Cardiac fibroblast (primary cell): ENCODE results near the gene DDX11.
"Not testable (repeated sequence)": the region's sequence is repeated elsewhere in the genome, so short reads cannot be mapped to it uniquely, and the experiment has no call there.

ENCODE experiments used
- DNase-seq, 2 donors: peaks; one replicate each; pipeline versions ENCODE4 v3.0.0 to v3.0.0-alpha.2; 2010; ENCODE audit warnings: low read depth in 2 of 2
- H3K4me3 ChIP-seq, 2 donors: replicated peaks in 1 of 2; 1 replicate in 1 of 2; 2 replicates in 1 of 2; pipeline ENCODE4 v1.5.1; 2011; ENCODE audit warnings: low read depth in 2 of 2, low read length in 2 of 2, mild to moderate bottlenecking in 2 of 2, moderate library complexity in 1 of 2
- TF ChIP-seq, protein P1 (sequence below): IDR thresholded peaks from one replicate; pipeline ENCODE4 v1.5.1; 2011; ENCODE audit warnings: low read depth, mild to moderate bottlenecking, low read length, inconsistent platforms

DDX11 gene

DNA sequence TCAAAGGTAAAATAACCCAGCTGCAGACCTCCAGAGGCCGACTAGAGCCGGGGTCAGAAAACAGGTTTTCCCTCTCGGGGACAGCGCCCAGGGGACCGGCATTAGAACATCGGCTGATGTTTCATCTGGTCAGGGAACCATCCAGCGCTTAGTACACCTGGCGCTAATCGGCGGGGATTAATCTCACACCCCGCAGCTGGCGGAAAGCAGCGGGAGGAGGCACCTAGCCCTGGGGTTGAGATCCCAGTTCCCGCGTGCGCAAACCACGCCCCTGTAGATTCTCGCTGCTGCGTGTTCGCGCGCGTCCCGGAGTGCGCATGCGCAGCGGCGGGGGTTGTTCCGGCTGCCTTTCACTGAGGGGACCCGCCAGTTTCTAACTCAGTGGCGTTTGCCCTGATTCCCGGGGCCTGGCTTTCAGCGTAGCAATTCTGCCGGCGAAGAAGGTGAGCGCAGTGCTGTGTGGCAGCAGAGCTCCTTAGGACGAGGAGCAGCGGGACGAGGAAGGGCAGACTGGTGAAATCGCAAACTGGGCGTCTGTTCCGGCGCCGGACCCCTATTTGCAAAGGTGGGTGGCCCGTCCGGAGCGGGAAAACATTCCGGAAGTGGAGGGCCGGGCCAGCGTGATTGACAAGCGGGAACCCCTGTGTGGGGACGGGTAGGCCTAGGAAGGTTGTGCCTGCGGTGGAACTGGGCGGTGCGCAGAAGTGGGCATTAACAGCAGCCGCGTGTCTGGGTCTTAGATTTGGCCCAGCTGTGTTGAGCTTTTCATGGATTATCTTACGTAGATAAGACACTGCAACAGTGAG lies at the start of gene DDX11:
Gene DDX11, plus strand, starts transcription at position 334 of the 806 bp plus-strand sequence. CDS start 4,534 bp downstream, outside the sequence.
- H3K4me3 ChIP-seq: peak within 1 kb of the TSS; percentile 59 to 63

DNA sequence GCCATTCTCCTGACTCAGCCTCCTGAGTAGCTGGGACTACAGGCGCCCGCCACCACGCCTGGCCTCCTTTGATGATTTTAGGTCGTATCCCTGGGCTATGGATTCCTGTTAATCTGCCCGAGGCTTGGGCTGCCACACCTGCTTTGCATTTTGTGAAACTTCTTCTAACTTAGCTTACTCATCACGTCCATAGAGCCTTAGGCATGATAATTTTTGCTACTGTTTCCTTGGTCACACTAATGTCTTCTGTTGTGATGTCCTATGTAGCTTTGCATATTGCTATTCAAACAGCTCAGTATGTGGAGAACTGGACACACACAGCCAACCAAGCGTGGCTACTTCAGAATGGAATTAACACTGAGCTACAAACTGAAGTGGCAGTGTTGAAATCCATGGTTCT lies 47.5 kb upstream of the DDX11 start:
- no peak for DNase-seq
- no peak overlapping the region for H3K4me3 ChIP-seq
- TF ChIP-seq, protein P1, sequence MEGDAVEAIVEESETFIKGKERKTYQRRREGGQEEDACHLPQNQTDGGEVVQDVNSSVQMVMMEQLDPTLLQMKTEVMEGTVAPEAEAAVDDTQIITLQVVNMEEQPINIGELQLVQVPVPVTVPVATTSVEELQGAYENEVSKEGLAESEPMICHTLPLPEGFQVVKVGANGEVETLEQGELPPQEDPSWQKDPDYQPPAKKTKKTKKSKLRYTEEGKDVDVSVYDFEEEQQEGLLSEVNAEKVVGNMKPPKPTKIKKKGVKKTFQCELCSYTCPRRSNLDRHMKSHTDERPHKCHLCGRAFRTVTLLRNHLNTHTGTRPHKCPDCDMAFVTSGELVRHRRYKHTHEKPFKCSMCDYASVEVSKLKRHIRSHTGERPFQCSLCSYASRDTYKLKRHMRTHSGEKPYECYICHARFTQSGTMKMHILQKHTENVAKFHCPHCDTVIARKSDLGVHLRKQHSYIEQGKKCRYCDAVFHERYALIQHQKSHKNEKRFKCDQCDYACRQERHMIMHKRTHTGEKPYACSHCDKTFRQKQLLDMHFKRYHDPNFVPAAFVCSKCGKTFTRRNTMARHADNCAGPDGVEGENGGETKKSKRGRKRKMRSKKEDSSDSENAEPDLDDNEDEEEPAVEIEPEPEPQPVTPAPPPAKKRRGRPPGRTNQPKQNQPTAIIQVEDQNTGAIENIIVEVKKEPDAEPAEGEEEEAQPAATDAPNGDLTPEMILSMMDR: no peak

More for the DNA sequence above, at the start of gene DDX11:
- peak; percentile 87 to 88 for DNase-seq

DNA sequence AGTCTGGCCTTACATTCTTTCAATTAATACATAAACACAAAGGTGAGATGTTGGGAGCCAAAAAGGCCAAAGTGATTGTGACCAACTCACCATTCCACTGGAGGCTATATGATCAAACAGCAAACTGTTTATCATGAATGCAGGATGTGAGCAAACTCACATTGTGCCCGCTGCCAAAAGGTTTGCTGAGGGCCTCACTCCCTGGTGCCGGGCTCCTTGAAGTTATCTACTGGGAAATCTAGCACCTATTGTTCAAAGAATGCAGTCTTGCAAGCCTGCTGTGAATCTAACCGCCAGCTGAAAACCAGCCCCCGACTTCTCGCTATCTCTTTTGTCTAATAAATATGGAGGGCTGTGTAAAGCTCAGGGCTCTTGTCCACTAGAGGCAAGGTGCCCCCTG lies 46.7 kb upstream of the DDX11 start:
- H3K4me3 ChIP-seq, DNase-seq: not testable (repeated sequence)

DNA sequence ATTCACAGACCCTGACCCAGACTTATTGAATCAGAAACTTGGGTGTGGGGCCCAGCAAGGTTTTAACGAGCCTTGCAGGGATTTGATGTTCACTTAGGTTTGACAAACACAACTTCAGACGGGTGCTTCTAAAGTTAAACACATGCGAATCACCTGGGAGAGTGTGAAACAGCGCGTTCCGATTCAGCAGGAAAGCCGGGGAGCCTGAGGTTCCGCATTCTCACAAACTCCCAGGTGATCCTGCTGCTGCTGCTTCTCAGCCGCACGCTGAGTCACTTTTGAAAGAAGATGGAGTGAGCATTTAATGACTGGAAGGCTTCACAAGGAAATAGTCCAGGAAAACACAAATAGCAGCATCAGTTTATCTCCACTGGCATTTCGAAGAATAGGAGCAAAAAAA lies 44.2 kb upstream of the DDX11 start:
- no peak for DNase-seq
- no peak overlapping the region for H3K4me3 ChIP-seq
- TF ChIP-seq, protein P1: no peak

DNA sequence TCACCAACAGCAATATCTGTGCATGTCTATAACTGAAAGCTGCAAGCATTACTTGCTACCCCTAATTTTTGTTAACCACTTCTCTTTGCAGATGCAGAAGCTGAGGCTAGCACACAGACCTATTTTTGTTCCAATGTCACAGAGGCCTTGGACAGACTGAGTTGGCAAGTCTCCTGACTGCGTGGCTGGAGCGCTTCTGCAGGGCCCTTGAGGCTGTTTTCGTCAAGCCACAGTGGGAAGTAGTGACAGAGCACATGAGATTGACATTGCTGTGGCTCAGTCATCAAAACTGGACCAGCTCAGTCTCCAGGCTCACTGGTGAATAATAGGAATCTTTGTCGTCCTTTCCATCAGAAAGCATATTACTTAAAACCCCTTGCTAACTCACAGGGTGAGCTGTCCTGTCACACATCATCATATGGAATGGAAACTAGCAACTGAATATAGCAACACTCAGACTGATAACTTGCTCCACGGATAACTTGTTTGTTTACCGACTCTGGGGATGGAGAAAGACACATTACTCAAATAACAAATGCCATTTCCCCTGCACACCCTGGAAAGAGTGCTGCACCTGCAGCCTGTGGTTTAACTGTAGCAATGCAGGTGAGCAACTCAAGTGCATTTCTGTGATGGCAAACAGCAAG lies 43.6 kb upstream of the DDX11 start:
- DNase-seq: no peak
- TF ChIP-seq, protein P1: no peak
- no peak overlapping the region for H3K4me3 ChIP-seq

DNA sequence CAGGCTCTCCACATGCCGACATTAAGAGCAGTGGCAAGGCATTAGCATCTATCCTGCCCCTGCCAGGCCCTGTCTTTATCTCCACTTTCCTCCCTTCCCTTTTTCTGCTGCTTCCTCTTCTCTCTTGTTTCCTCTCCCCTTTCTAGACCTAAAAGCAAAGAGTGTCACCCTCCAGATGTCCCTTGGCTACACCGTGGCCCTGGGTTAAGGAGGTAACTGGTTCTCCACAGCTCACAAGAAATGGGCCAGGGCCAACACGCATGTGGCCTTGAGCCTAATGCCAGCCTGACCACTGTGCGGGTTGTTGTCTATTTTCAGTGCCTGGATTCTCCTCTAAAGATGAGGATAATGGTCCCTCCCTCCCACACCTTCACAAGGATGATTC lies 41.7 kb upstream of the DDX11 start:
- no peak for DNase-seq
- TF ChIP-seq, protein P1: no peak

DNA sequence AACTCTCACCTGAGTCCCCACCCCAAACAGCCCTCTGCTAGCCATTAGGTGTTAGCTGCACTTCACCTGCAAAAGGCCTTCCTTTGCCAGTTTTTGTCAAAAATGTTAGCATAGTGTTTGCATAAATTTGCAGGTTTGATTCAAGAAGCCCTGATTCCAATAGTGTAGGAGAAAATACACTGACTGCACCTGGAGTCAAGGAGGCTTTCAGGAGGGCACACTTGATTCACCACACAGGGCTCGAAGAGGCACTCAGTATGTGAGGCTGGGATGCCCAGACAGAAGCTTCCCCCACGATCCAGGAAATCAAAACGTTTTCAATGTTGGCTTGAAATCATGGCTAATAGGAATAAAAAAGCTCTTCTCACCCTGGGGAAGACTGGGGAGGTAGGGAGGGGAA lies 40.5 kb upstream of the DDX11 start:
- TF ChIP-seq, protein P1: no peak
- H3K4me3 ChIP-seq: no peak overlapping the region
- DNase-seq: no peak

More for the DNA sequence above, 41.7 kb upstream of the DDX11 start:
- H3K4me3 ChIP-seq: no peak overlapping the region
